NCI-H2029 treated with DMSO at 0.1 percent for 48 hours (cell line): ENCODE data around the gene CAND1.

ENCODE experiments used
- DNase-seq: peaks from one replicate; lab custom pipeline; 2025; lab: John Stamatoyannopoulos, UW

Gene CAND1

DNA sequence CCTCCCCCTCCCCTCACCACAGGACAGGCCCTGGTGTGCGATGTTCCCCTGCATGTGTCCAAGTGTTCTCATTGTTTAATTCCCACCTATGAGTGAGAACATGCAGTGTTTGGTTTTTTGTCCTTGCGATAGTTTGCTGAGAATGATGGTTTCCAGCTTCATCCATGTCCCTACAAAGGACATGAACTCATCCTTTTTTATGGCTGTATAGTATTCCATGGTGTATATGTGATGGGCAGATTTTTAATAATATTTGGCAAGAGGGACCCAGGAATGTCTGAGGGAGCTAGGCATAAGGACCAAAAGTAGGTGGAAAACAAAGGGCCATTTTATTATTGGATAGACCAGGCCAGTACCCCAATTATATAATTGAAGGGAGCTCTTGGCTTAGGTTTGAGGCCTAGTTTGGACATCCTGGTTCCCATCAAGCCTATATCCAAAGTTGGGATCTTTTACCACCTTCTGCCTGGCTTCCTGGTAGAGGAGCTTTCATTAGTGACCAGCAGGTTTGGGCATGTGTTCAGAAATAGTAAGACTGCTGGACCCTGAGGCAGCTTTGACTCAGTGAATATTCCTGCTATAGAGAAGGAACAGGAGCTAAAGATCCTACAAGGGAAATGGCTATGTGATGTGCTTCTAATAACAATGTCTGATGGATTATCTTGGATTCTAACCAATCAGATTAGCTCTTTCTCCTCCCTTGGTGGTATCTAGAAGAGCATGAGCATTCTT, 76.0 kb downstream of the CAND1 start:
- no peak for DNase-seq

DNA sequence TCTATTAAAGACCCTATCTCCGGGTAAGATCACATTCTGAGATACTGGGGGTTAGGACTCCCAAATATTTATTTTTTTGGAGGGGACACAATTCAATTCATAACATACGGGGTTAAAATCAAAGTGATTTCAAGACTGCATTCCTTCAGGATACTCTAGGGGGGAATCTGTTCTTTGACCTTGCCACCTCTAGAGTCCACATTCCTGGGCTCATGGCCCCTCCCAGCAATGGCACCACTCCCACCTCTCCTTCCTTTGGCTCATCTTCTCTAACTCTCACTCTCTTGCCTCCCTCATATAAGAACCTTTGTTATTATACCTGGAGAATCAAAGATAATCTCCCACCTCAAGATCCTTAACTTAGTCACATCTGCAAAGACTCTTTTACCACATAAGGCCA, 79.5 kb downstream of the CAND1 start:
- DNase-seq: no peak

DNA sequence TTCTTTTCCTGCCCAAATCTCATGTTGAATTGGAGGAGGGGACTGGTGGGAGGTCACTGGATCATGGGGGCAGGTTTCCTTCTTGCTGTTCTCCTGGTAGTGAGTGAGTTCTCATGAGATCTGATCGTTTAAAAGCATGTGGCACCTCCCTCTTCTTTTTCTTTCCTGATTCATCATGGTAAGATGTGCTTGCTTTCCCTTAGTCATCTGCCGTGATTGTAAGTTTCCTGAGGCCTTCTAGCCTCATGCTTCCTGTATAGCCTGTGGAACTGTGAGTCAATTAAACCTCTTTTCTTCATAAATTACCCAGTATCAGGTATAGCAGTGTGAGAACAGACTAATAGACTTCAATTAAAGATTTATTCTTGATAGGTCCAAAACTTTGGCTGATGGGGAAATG, 83.5 kb downstream of the CAND1 start:
- DNase-seq: no peak

DNA sequence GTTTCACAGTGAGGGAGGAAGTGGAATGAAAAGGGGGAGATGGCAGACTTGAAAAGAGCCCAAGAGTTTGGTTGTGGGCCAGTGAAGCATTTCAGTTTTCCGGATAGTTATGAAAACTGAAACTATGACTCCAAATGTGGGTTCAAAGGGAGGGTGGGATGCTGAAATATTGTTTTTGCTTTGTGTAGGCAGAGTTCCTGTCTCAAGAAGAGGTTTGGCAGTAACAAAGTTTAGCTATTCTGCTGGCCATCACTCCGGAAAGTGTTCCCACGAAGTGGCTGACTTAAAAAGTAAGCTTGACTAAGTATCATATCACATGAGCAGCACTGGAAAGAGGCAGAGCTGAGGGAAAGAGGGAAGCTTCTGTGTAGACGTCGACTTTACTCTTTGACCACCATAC, 85.2 kb downstream of the CAND1 start:
- DNase-seq: no peak

DNA sequence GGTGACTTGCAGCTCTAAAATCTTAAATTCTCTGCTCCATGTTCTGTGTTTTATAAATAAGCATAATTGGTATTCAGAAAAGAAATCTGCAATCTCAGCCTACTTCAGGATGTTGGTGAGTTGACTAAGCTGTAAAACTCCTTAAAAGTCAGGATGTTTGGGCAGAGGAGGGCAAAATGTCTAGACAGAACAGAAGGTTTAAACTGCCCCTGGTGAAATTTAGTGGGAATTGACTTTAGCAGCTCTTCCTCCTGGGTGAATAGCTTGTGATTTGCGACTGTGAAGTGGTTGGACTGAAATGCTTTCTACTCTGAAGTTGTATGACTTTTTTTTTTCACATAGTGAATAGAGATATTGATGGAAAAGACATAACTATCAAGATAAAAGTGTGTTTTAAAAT, 85.8 kb downstream of the CAND1 start:
- no peak for DNase-seq

DNA sequence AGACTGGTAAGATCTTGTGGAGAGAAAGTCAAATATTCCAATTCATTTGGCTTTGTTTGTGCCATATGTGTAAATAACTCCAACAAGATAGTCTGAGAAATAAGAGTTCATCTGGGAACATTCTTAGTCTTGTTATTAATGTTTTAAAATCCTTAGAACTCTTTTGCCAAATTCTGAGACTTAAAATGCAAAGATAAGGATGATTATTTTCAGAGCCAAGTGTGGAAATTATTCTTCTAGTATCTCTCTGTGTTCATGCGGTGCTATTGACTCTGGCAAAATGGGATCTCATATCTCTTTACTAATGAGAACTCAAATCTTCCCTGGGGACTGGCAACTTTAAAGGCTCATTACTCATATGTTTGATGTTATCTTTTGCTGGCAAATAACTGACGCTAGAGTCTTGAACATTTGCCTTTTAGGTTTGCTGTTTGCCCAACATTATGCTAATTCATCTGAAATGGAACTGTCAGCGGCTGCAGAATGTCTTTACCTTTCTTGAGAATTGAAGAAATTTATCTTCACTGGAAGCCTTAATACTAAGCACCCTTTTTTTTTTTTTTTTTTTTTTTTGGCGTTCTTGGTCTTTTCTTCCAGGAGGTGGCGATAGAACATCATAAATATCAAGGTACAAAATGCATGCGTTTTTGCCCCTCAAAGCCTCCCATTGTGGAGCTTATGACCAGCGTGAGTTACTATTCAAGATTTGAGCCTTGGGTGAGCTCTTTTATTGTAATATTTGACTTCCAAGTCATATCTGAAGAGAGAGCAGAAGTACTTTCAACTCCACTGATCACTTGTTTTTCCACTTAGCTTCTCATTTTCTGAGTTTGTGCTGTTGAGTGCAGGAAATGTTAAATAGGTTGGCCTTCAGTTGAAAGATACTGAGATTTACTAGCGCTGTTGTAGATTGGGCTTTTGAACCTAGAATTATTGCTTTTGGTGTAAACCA, 86.5 kb downstream of the CAND1 start:
- peak; percentile 82 for DNase-seq

DNA sequence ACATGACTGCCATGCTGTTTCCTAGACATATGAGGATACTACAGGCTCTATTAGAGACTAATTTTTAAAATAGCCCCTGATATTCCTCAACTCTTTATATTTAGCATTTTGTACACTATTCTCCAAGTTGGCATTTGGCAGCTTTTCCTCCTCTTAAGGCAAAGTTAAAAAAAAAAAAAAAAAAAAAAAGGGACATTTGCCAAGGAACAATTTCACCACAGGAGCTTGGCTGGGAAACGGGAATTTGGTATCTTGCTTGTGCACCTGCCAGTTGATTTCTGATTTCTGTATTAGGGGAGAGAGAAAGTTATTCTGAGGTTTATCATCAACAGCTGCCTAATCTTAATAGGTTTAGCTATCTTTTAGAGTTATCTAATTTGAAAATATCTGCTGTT, 87.2 kb downstream of the CAND1 start:
- DNase-seq: peak; percentile 63

DNA sequence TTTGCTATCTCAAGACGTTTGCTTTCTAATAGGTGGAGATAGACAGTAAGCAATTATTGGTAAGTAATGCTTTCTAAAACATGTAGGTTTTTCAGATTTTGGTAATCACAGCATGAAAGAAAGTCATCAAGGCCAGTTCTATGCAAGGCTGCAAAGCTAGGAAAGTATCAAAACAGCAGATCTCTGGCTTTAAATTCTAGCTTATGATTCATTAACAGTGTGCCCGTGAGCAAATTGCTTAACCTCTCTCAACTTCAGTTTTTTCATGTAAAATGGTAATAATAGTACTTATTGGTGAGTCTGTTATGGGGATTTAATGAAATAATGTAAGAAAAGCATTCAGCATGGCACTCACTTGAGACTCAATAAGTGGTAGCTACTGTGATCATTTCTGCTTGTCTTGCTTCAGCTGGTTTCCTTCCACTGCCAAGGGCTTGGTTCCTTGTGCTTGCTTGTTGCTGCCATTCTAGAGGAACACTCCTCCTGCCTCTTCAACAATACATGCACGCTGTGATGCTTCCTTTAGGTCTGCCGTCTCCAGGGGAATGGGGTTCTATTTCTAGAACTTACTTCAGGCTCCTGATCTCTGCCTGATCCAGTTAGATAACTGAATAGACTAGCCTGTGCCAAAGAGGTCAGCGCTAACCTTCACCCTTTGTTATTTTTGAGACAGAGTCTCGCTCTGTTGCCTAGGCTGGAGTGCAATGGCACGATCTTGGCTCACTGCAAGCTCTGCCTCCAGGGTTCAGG, 88.4 kb downstream of the CAND1 start:
- DNase-seq: no peak

DNA sequence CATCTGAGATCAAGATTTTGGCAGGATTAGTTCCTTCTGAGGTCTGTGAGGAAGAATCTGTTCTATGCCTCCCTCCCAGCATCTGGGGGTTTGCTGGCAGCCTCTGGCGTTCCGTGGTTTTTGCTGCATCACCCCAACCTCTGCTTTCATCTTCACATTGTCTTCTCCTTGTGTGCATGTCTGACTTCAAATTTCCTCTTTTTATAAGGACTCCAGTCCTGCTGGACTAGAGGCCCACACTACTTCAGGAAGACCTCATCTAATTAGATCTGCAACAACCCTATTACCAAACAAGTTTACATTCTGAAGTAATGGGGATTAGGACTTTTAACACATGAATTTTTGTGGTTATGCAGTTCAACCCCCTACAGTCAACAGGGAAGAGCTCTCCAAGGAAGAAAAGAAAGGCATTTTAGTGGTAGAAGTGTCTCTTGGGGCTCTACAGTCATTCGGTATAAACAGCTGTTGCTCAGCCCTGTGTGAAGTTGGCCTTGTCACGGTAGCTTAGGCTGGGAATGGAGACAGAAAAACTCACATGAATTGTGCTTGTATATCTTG, 89.7 kb downstream of the CAND1 start:
- DNase-seq: no peak

DNA sequence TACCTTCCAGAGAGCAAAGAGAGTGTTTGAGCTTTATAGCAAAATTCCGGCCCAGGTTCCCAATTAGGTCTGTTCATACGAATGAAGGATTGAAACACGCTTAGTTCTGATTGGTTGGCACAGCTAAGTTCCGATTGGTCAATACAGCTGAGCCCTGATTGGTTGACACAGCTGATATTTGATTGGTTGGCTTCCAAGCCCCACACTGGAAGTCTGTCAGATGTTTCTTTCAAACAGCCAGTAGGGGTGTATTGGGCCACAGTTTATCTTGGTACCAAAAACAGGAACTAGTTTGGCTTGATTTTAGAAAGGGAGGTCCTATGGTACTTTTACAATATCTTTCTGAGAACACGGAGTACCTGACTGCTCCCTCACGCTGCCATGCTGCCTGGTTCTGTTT, 93.4 kb downstream of the CAND1 start:
- DNase-seq: no peak

DNA sequence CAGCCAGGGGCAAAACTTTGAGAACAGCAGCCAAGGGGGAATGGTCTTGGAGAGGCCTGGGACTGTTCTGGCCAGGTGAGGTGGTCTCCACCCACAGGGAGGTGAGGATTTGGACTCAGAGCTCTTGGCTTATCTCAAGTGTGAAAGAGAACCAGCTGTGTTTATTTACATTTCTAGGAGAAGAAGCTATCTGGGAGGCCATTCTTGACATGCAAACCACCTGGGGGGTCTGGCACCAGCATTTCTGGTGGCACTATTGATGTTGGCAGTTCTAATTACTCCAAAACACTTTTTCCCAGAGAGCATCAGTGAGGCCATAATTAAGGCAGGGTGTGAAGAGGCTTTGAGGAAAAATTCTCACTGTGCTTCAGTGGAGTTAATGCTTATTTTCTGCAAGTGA, 95.1 kb downstream of the CAND1 start:
- no peak for DNase-seq

DNA sequence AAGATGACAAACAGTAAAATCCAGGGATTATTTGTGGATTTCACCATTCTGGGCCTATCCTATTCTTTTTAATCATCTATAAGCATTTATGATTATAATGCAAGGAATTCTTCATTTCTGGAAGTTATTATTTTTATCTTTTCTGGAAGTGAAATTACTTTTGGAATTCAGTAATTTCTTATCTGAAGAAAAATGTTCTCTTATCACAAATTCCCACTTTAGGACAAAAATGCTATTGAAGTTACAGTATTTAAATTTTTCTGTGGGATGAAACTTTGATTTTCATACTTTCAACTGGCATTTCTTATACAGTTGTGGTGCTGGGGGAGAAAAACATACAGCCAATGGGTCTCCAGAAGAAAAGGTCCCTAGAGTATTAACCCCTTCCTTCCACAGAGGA, 96.0 kb downstream of the CAND1 start:
- DNase-seq: no peak

DNA sequence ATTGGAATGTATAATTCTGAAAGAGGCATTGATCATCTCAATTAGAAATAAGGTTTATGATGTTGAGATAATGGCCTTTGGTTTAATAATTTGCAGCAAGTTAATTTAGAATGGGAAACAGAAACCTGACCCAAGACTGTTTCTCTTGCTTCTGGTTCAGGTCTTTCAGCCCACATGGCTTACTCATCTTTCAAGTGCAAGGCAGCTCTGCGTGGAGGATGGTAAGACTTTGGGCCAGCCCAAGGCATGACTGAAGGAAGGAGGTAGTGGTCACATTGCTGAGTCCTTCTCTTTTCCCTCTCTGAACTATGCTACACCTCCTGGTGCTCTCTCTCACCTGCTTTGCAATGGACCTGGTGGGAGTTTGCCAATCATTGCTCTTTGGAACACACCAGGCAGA, 98.7 kb downstream of the CAND1 start:
- DNase-seq: no peak
